ENCODE measurements around the gene RSPO1.

Gene RSPO1

DNA sequence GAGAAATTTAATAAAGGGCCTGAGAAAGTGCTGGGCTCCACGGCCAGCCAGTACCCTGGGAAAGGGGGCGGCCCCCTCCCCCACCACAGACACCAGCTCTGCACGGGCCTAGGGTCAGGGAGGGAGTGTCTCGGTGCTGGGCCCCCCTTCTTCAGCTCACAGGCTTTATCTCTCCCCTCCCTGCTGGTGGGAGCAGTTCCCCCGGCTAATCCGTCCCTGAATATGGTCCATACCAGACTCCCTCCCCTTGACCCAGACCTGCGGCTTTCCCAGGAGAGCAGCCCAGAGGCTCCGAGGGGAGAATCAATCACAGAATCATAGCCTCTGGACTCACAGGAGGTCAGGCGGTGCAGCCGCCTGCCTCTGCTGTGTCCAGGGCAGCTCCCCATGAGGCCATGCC is 26.0 kb upstream of the RSPO1 start:
- Histone ChIP-seq H3K36me3 (no peaks in the 10 kb centered on the region), H3K27me3 (peaks cover 21% of the 10 kb centered on the region), H3K27ac (no peak overlapping the region), H3K4me3 (ENCODE audit: low read depth in 1 of 2, low read length in 1 of 2) (no peak overlapping the region), H3K4me1 (ENCODE audit: control insufficient read depth in 1 of 2, insufficient read depth in 1 of 2, low read depth in 1 of 2, low read length in 1 of 2) (no peaks in the 10 kb centered on the region), H3K9me3 (no peaks in the 10 kb centered on the region)
- TF ChIP-seq, protein P1, sequence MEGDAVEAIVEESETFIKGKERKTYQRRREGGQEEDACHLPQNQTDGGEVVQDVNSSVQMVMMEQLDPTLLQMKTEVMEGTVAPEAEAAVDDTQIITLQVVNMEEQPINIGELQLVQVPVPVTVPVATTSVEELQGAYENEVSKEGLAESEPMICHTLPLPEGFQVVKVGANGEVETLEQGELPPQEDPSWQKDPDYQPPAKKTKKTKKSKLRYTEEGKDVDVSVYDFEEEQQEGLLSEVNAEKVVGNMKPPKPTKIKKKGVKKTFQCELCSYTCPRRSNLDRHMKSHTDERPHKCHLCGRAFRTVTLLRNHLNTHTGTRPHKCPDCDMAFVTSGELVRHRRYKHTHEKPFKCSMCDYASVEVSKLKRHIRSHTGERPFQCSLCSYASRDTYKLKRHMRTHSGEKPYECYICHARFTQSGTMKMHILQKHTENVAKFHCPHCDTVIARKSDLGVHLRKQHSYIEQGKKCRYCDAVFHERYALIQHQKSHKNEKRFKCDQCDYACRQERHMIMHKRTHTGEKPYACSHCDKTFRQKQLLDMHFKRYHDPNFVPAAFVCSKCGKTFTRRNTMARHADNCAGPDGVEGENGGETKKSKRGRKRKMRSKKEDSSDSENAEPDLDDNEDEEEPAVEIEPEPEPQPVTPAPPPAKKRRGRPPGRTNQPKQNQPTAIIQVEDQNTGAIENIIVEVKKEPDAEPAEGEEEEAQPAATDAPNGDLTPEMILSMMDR (IDR thresholded peaks at IDR 0.05): no peak

DNA sequence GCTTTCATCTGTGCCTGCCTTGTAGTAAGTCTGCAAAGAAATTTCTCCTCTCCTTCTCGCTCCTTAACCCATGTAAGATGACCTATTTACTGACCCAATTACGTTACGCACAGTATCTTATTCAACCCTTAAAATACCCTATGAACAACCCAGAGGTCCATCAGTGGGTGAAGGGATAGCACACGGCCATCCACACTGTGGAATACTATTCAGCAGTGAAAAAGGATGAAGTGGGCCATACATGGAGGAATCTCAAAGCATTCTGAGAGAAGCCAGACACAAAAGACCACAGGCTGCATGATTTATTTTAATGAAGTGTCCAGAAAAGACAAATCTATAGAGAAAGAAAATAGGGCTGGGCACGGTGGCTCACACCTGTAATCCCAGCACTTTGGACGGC is 23.8 kb upstream of the RSPO1 start:
- no peaks in the 10 kb centered on the region for H3K36me3 ChIP-seq
- no peaks in the 10 kb centered on the region for H3K9me3 ChIP-seq
- no peaks in the 10 kb centered on the region for H3K4me1 ChIP-seq (ENCODE audit: control insufficient read depth in 1 of 2, insufficient read depth in 1 of 2, low read depth in 1 of 2, low read length in 1 of 2)
- no peak overlapping the region for H3K27ac ChIP-seq
- no peak overlapping the region for H3K4me3 ChIP-seq (ENCODE audit: low read depth in 1 of 2, low read length in 1 of 2)
- TF ChIP-seq, protein P1 (IDR thresholded peaks at IDR 0.05): no peak
- peaks cover 21% of the 10 kb centered on the region for H3K27me3 ChIP-seq

DNA sequence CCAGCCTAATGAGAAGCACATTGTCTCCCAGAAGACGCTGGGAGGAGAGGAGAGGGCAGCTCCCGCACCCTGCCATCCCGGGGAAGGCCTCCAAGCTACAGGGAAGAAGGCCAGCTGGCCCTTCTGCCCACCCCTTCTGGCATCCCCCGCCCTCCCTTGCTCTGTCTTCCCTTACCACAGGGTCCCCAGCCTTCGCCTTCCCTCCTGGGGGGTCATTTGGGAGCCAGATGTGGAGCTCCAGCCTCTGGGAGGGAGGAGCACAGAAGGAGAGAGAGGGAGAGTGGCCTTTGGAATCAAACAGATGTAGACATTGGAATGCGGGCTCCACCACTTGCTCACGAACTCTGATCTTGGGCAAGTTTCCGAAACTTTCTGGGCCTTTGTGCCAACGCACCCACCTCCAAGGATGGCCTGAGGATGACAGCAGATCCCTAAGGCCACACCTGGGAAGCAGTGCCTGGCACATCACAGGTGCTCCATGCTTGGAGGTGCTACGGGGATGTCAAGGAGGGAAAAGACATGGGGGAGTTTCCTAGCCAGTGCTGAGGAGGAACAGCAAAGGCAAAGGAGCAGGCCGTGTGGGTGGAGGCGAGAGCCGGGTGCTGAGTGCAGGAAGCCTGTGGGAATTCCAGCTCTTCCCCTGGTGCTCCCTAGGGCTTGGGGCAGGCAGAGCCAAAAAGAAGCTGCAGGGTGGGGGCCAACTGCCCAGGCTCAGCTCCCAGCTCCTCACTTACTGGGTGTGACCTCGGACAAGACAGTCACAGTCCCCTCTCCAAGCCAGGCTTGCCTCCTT is 23.1 kb upstream of the RSPO1 start:
- no peaks in the 10 kb centered on the region for H3K9me3 ChIP-seq
- no peaks in the 10 kb centered on the region for H3K36me3 ChIP-seq
- H3K4me3 ChIP-seq (ENCODE audit: low read depth in 1 of 2, low read length in 1 of 2): no peak overlapping the region
- no peaks in the 10 kb centered on the region for H3K4me1 ChIP-seq (ENCODE audit: control insufficient read depth in 1 of 2, insufficient read depth in 1 of 2, low read depth in 1 of 2, low read length in 1 of 2)
- H3K27ac ChIP-seq: no peak overlapping the region
- H3K27me3 ChIP-seq: peaks cover 21% of the 10 kb centered on the region
- TF ChIP-seq, protein P1 (IDR thresholded peaks at IDR 0.05): no peak

DNA sequence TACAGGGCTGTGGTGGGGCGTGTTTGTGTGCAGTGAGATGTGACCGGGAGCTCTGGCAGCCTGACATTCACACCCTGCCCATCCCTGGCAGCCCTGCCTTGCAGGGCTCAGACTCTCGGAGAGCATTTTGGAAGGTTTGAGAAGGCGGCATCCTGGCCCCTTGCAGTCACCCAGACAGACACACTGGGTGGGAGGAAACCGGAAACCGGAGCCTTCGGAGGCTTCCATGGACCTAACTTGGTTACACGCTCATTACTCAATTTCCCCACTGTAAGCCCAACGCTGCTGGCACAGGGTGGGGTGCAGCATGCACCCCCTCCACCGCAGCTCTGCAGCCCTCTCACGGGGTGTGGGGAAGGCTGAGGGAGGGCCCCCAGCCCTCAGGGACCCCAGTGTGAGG is 22.2 kb upstream of the RSPO1 start:
- no peak overlapping the region for H3K4me3 ChIP-seq (ENCODE audit: low read depth in 1 of 2, low read length in 1 of 2)
- no peak overlapping the region for H3K27ac ChIP-seq
- TF ChIP-seq, protein P1 (IDR thresholded peaks at IDR 0.05): no peak
- H3K9me3 ChIP-seq: no peaks in the 10 kb centered on the region
- peaks cover 21% of the 10 kb centered on the region for H3K27me3 ChIP-seq
- H3K4me1 ChIP-seq (ENCODE audit: control insufficient read depth in 1 of 2, insufficient read depth in 1 of 2, low read depth in 1 of 2, low read length in 1 of 2): no peaks in the 10 kb centered on the region
- no peaks in the 10 kb centered on the region for H3K36me3 ChIP-seq

DNA sequence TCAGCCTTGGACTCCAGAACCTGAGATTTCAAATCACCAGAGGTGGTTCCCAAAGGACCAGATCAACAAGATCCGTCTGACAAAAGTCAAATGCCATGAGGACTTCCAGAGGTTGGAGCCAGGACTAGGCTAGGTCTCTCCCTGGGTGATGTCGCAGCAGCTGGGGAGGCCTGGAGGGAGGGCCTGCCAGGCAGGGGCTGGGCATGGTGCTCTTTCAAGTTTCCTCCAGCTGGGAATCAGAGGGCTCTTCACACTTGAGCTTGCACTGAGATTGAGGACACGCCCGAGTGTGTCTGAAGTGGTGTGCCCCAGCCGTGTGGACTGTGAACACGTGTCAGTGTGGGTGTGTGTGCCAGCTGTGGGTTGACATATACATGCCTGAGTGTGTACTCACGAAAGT is 21.3 kb upstream of the RSPO1 start:
- Histone ChIP-seq H3K36me3 (no peaks in the 10 kb centered on the region), H3K27me3 (peaks cover 20% of the 10 kb centered on the region), H3K4me1 (ENCODE audit: control insufficient read depth in 1 of 2, insufficient read depth in 1 of 2, low read depth in 1 of 2, low read length in 1 of 2) (no peaks in the 10 kb centered on the region), H3K4me3 (ENCODE audit: low read depth in 1 of 2, low read length in 1 of 2) (no peak overlapping the region), H3K27ac (no peak overlapping the region), H3K9me3 (no peaks in the 10 kb centered on the region)
- TF ChIP-seq, protein P1 (IDR thresholded peaks at IDR 0.05): no peak

Data from neutrophil (primary cell).